ENCODE data around the gene NSMCE1.
"Not testable (repeated sequence)": the region's sequence is repeated elsewhere in the genome, so short reads cannot be mapped to it uniquely, and the experiment has no call there.

Gene NSMCE1

GRCh38 chr16:27302126-27302525 is 33.6 kb upstream of the NSMCE1 start:
- no peak for DNase-seq (ENCODE audit: low read depth)

- DNase-seq (ENCODE audit: low read depth): no peak
These were observed 32.8 kb upstream of the NSMCE1 start for GRCh38 chr16:27301236-27301861.

- no peak for DNase-seq (ENCODE audit: low read depth)
These were observed 29.6 kb upstream of the NSMCE1 start for GRCh38 chr16:27298132-27298531.

GRCh38 chr16:27293343-27293742 is 24.8 kb upstream of the NSMCE1 start:
- no peak for DNase-seq (ENCODE audit: low read depth)

GRCh38 chr16:27291722-27292240 is 23.2 kb upstream of the NSMCE1 start:
- DNase-seq (ENCODE audit: low read depth): no peak

- no peak for DNase-seq (ENCODE audit: low read depth)
These were observed 22.5 kb upstream of the NSMCE1 start for GRCh38 chr16:27291106-27291505.

- DNase-seq (ENCODE audit: low read depth): no peak
These were observed 22.0 kb upstream of the NSMCE1 start for GRCh38 chr16:27290562-27290961.

GRCh38 chr16:27289669-27290068 is 21.1 kb upstream of the NSMCE1 start:
- no peak for DNase-seq (ENCODE audit: low read depth)

GRCh38 chr16:27288313-27288712 is 19.7 kb upstream of the NSMCE1 start:
- not testable (repeated sequence) for DNase-seq (ENCODE audit: low read depth)

- DNase-seq (ENCODE audit: low read depth): no peak
These were observed 19.3 kb upstream of the NSMCE1 start for GRCh38 chr16:27287887-27288286.

GRCh38 chr16:27287051-27287811 is 18.7 kb upstream of the NSMCE1 start:
- DNase-seq (ENCODE audit: low read depth): no peak

- no peak for DNase-seq (ENCODE audit: low read depth)
These were observed 17.9 kb upstream of the NSMCE1 start for GRCh38 chr16:27286451-27286850.

- DNase-seq (ENCODE audit: low read depth): no peak
These were observed 17.2 kb upstream of the NSMCE1 start for GRCh38 chr16:27285676-27286196.

- DNase-seq (ENCODE audit: low read depth): no peak
These were observed 16.5 kb upstream of the NSMCE1 start for GRCh38 chr16:27284865-27285675.

- DNase-seq (ENCODE audit: low read depth): no peak
These were observed 12.7 kb upstream of the NSMCE1 start for GRCh38 chr16:27281243-27281642.

- no peak for DNase-seq (ENCODE audit: low read depth)
These were observed 6.8 kb upstream of the NSMCE1 start for GRCh38 chr16:27275394-27275793.

- DNase-seq (ENCODE audit: low read depth): not testable (repeated sequence)
These were observed 5.9 kb upstream of the NSMCE1 start for GRCh38 chr16:27274424-27274874.

GRCh38 chr16:27273670-27274423 is 5.3 kb upstream of the NSMCE1 start:
- no peak for DNase-seq (ENCODE audit: low read depth)

GRCh38 chr16:27273330-27273669 is 4.7 kb upstream of the NSMCE1 start:
- DNase-seq (ENCODE audit: low read depth): no peak

GRCh38 chr16:27272697-27273096 is 4.1 kb upstream of the NSMCE1 start:
- DNase-seq (ENCODE audit: low read depth): not testable (repeated sequence)

GRCh38 chr16:27272076-27272475 is 3.5 kb upstream of the NSMCE1 start:
- DNase-seq (ENCODE audit: low read depth): no peak

GRCh38 chr16:27270349-27270748 is 1.8 kb upstream of the NSMCE1 start:
- no peak for DNase-seq (ENCODE audit: low read depth)

All from activated T-cell treated with anti-CD3 and anti-CD28 coated beads for 48 hours (primary cell).